HFFc6 (cell line): ENCODE measurements around the gene KCNIP1. TPM values are rescaled to one million over a fixed set of nuclear protein-coding genes. Genes with fewer than 3 reads are reported as not detected.

Experiments
- DNase-seq: peaks from one replicate; pipeline ENCODE4 v3.0.0-alpha.2; 2018
- H3K27ac Mint-ChIP-seq: 2 replicates; pipeline ENCODE4 v1.8.0; 2020; ENCODE audit warnings: mild to moderate bottlenecking, mixed read lengths
- H3K27me3 Mint-ChIP-seq: 2 replicates; pipeline ENCODE4 v1.8.0; 2021; ENCODE audit warnings: mild to moderate bottlenecking, moderate library complexity, mixed read lengths; ENCODE audit not compliant: insufficient read depth
- H3K36me3 Mint-ChIP-seq: 2 replicates; pipeline ENCODE4 v1.8.0; 2021; ENCODE audit warnings: low read depth, mixed read lengths
- H3K4me1 Mint-ChIP-seq: 2 replicates; pipeline ENCODE4 v1.8.0; 2020; ENCODE audit warnings: low read depth, mixed read lengths
- H3K4me3 Mint-ChIP-seq: 2 replicates; pipeline ENCODE4 v1.8.0; 2020; ENCODE audit warnings: mild to moderate bottlenecking, moderate library complexity, mixed read lengths
- H3K9me3 Mint-ChIP-seq: 2 replicates; pipeline ENCODE4 v1.8.0; 2020; ENCODE audit warnings: mild to moderate bottlenecking, mixed read lengths
- CTCF ChIP-seq: fragments of 200-600 bp; sonication (generic); IDR thresholded peaks from 2 replicates; pipeline ENCODE4 v1.5.0; 2021; ENCODE audit warnings: antibody characterized with exemption, mild to moderate bottlenecking
- total RNA-seq, 6 experiments: library from RNA; stranded (reverse); fragmentation: NEBNext Ultra II Directional; extraction: Animal tissue kit (Norgen Biotek cat#: 25700); gene quantifications; 2 replicates in 1 of 6; 3 replicates in 5 of 6; pipeline ENCODE4 v1.2.3, GENCODE V29; 2021

The KCNIP1 gene
- total RNA-seq, 6 experiments from 2014 or later = not detected

GRCh38 chr5:170632985-170633234 is 129.1 kb downstream of the KCNIP1 start:
- TF ChIP-seq CTCF = peak; percentile 99
- DNase-seq = no peak
- Mint-ChIP-seq H3K4me1 (peaks cover 19% of the 10 kb centered on the region), H3K36me3 (no peaks in the 10 kb centered on the region), H3K9me3 (no peaks in the 10 kb centered on the region), H3K27ac (peak overlapping the region; percentile 63), H3K27me3 (peaks cover 10% of the 10 kb centered on the region), H3K4me3 (peak overlapping the region; percentile 67)

- H3K27ac Mint-ChIP-seq = peak overlapping the region; percentile 63
- peaks cover 6% of the 10 kb centered on the region for H3K27me3 Mint-ChIP-seq
- H3K4me3 Mint-ChIP-seq = peak overlapping the region; percentile 67
- H3K4me1 Mint-ChIP-seq = peaks cover 19% of the 10 kb centered on the region
- H3K36me3 Mint-ChIP-seq = no peaks in the 10 kb centered on the region
- TF ChIP-seq CTCF = peak; percentile 37; the same call in 1 of the 2 replicates
- DNase-seq = peak; percentile 66
- H3K9me3 Mint-ChIP-seq = no peaks in the 10 kb centered on the region
Observed at GRCh38 chr5:170633235-170634081, 129.6 kb downstream of the KCNIP1 start.

- Mint-ChIP-seq H3K4me3 (peak overlapping the region; percentile 67), H3K27ac (no peak overlapping the region), H3K4me1 (peaks cover 19% of the 10 kb centered on the region)
Observed at GRCh38 chr5:170634256-170634990, 130.6 kb downstream of the KCNIP1 start.

GRCh38 chr5:170635706-170636105 is 131.9 kb downstream of the KCNIP1 start:
- Mint-ChIP-seq H3K9me3 (no peaks in the 10 kb centered on the region), H3K4me3 (no peak overlapping the region), H3K36me3 (no peaks in the 10 kb centered on the region), H3K27me3 (peaks cover 2% of the 10 kb centered on the region), H3K27ac (no peak overlapping the region), H3K4me1 (peaks cover 19% of the 10 kb centered on the region)
- no peak for DNase-seq
- TF ChIP-seq CTCF = no peak

More at GRCh38 chr5:170634256-170634990, 130.6 kb downstream of the KCNIP1 start:
- TF ChIP-seq CTCF = no peak
- peaks cover 2% of the 10 kb centered on the region for H3K27me3 Mint-ChIP-seq
- no peak for DNase-seq
- H3K36me3 Mint-ChIP-seq = no peaks in the 10 kb centered on the region
- H3K9me3 Mint-ChIP-seq = no peaks in the 10 kb centered on the region

GRCh38 chr5:170636206-170636605 is 132.4 kb downstream of the KCNIP1 start:
- Mint-ChIP-seq H3K27ac (no peak overlapping the region), H3K36me3 (no peaks in the 10 kb centered on the region), H3K27me3 (no peaks in the 10 kb centered on the region; the same call in none of the 2 replicates), H3K9me3 (no peaks in the 10 kb centered on the region), H3K4me1 (peaks cover 19% of the 10 kb centered on the region), H3K4me3 (no peak overlapping the region)
- no peak for TF ChIP-seq CTCF
- DNase-seq = no peak
